Measurements from ENCODE around the gene KMT5B.

KMT5B gene

DNA sequence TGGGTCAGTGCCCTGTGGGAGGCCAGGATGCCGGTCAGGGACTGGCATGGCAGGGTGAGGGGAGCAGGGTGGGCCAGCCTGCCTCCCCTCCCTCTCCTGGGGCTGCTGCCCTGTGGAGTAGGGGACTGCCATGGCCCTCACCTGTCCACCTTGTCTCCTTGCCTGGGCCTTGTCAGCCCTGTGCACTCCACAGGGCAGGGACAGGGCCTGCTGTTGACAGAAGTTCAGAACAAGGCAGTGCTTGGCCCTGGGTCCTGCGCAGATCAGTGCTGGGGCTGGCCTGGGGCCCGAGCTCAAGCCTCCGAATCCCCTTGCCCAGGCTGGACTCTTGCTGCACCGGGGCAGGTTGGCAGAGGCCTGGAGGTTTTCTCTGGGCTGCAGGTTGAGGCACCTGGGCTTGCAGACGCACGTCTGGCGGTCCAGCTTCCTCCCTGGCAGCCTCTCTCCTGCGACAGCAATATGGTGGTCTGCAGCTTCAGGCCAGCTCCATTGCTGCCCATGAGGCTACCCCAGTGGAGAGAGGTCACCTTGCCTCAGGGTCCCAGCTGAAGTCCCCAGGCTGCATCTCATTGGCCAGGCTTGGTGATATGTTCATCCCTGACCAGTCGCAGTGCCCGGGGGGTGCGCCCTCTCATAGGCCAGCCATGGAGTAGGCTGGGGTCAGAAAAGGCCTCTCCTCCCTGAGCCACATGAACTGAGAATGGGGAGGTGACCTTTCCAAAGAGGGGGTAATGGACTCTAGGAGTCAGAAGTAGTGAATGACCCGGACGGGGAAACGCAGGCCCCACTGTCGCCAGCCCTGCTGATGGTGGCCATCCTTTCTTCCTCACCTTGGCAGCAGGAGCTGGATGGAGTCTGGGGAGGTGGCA is 70.4 kb downstream of the KMT5B start:
- DNase-seq, result no peak

DNA sequence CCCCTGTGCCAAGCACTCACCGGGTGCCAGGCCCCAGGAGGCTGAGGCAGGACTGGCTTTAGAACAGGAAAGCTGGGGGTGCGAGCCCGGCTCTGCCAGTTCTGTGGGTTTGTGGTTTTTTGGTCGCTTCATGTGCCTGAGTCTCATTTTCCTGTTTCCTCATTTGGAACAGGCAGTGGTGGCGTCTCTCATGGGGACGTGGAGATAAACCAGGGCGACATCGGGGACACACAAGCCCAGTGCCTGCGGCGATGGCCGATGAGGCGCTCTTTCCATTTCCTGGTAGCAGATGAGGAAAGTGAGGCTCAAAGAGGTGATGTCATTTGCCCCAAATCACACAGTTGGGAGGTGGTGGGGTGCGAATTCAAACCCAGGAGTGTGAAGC is 71.1 kb downstream of the KMT5B start:
- no peak for DNase-seq

DNA sequence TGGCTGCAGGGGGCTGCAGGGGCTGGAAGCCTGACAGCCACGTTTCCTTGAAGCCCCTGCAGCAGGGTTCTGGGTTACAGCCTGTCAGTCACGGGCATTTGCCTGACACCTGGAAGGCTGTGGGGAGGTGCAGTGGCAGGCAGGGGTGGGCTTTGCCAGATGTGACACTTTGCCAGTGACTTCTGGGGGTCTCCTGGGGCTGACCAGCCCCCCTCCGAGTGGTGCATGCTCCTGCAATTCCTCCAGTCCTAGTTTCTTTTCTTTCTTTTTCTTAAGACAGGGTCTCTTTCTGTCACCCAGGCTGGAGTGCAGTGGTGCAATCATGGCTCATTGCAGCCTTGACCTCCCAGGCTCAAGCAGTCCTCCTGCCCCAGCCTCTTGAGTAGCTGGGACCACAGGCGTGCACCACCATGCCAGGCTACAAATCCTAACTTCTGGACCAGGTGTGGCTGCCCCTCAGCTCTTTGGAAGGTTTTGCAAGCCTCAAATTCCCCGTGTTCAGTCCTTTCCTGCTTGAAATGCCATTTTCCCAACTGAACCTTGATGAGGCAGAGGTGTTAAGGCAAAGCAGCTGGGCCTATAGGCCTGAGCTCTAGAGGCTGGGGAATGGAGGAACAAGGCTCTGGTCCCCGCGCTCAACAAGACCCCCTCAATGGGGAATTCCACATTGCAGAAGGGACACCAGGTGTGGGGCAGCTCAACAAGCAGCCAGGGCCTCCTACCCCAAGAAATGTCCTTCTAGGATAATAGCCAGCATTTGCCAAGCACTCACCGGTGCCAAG is 71.7 kb downstream of the KMT5B start:
- no peak for DNase-seq

DNA sequence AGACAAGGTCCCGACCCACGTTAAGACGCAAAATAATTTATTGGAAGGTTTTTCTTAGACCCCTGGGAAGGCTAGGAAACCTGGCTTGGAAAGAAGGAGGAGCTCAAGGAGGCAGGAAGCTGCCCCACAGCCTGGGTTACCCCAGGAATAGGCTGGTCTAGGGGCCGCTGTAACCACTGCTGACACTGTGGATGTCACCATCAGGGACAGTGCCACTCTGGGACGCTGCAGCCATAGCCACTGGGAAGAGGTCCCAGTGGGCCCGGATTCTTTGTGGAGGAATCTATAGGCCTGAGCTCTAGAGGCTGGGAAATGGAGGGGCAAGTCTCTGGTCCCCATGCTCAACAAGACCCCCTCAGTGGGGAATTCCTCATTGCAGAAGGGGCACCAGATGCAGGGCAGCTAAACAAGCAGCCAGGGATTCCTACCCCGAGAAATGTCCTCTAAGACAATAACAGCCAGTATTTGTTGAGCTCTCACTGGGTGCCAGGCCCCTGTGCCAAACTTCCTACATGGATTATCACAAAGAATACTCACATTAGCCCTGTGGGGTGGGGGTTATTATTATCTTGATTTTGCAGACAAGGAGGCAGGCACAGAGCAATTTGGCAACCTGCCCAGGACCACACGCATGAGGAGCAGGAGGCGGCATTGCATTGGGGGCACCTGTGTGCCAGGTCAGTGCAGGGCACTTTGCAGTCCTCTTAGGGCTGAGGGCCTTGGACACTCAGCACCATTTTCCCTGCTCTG is 72.4 kb downstream of the KMT5B start:
- DNase-seq, result peak; percentile 81

DNA sequence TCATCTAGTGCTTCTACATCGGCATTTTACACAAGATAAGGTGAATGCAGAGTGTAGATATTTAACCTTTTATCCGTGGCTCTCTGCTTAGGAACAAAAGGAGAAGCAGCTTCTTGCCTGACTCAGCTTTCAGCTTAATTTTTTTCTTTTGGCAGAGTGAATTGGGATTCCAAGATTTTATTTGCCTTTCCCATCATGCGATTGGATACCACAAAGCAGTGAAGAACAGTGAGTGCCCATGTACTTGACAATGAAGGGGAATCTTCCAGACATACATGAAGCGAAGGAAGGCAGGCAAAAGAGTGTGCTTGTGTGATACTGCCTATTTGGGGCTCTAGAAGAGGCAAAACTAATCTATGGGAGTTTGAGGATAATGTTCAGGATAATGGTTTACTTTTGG is 74.9 kb downstream of the KMT5B start:
- no peak for DNase-seq

DNA sequence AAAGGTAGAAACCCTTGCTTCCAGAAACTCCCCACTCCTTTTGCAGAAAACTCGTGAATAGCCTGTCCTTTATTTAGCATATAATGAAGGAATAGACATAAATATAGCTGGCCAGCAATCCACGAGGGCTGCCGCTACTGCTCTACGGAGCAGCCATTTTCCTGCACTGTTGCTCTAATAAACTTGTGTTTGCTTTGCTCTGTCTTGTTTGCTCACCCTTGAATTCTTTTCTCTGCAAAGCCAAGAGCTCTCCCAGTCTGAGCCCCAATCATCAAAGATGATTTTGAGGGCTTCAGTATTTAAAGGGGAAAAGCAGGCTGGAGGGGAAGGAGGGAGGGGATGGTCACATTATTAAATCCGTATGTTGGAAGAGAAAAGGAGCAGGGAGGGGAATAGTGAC is 75.3 kb downstream of the KMT5B start:
- DNase-seq, result no peak

DNA sequence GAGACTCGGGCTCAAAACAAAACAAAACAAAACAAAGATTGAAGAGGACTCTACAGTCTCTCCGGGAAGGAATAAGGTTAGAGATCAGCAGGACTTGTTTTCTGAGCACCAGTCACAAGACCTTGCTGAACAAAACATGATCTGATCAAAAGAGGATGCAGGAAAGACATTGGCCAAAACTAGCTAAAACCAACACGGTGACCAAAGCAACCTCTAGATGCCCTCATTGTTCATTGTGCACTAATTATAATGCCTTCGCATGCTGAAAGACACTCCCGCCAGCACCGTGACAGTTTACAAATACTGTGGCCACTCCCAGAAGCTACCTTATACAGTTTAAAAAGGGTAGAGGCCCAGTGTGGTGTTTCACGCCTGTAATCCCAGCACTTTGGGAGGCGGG is 76.2 kb downstream of the KMT5B start:
- no peak for DNase-seq

DNA sequence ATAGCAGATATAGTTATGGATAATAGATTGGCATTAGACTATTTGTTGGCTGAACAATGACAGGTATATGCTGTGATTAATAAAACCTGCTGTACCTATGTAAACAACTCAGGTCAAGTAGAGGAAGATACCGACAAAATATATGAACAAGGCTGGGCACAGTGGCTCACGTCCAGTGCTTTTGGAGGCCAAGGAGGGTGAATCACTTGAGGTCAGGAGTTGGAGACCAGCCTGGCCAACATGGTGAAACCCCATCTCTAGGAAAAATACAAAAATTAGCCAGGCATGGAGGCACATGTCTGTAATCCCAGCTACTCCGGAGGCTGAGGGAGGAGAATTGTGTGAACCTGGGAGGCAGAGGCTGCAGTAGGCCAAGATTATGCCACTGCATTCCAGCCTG is 77.9 kb downstream of the KMT5B start:
- DNase-seq, result no peak

DNA sequence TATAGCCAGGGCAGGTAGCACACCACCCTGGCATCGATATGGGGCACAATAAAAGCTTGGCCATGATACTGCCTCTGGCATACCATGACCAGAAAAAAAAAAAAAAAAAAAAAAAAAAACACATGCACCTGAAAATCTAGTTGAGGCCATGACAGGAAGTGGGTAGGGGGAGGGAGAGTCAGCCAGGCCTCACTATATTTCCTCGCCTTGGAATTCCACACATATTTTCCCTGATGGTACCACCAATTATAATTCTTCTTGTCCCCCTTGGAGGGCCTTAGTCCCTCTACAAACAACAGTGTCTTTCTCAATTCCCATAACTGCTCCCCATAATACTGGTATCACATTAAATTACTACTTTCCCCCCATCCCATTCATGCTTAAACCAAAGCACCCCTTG is 79.3 kb downstream of the KMT5B start:
- no peak for DNase-seq

DNA sequence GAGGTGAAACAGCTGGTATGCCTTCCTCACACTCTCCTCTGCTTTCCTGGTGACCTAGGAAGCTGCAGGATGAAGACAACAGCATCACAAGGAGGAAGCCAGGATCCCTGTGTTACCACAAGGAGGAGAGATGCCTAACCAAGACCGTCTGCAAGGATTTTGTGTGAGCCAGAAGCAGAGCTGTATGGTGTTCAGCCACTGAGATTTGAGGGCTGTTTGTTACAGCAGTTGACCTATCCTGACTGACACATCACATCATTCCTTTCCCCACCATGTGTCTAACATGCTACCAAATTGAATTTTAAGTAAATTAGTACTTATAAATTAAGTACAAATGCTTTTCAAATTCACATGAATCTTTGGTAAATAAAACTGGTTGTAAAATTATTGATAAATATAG is 83.0 kb downstream of the KMT5B start:
- no peak for DNase-seq

DNA sequence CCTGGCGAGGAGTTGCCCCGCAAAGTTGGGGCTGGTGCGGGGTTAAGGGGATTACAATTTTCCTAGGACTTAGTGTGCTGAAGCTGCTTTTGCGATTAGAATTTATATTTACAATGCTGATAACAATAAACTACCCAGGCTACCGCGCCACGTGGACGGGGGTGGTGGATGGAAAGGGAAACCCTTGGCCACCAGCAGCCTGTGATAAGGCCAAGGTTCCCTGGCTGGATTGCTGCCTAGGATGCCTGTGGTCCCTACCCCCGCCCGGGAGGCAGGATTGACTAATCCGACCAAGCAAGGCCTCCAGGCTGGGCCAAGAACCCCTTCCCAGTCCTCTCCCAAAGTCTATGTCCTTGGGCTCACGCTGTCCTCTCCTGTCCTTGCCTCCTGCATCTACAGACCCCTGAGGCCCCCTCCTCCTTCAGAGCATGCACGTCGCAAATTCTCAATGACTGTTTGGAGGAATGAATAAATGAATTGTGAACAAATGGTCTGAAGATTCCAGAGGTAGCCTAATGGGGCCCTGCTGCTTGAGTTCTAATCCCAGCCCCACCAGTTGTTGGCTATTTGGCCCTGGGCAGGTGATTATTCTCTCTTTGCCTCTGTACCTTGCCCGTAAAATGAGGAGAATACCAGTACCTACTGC is 84.3 kb downstream of the KMT5B start:
- no peak for DNase-seq

DNA sequence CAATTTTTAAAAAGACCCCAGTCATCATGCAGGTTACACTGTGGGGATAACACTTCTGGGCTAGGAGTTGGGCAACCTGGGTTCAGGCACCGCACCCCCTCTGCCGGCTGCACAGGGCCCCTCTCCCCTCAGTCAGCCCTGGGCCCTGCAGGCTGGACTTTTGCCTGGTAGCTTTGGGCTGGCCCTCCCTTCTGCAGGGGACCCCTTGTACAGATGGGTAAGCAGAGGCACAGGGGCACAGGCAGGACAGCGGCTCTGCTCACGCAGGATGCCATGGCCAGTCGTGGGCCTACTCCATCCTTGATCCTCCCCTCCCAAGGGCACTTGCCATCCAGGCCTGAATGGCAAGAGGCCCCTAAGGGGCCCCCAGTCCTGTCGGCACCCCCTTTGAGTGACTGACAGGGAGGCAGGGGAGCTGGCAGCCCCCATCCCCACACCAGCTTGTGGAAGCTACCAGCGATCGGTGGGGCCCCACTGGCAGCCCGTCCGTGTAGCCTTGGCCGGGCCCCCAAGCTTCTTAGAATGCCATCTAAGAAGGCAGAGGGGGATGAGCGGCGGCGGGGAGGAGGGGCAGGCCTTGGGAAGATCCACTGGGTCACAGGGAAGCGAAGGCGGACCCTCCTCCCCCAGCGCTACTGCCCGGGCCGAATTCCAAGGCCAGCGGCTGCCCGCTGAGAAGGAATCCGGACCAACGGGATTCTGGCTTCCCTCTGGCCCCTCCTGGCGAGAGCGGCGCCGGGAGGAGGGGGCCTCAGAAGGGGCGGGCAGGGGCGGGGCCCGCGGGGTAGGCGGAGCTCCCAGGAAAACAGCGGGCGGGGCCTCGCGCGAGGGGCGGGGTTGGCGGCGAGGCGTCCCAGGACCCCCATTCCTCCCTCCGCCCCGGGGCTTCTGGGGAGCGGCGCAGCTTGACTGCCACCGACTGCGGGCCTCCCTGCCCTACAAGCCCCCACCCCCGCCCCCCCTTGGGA is 85.1 kb downstream of the KMT5B start:
- DNase-seq, result no peak

DNA sequence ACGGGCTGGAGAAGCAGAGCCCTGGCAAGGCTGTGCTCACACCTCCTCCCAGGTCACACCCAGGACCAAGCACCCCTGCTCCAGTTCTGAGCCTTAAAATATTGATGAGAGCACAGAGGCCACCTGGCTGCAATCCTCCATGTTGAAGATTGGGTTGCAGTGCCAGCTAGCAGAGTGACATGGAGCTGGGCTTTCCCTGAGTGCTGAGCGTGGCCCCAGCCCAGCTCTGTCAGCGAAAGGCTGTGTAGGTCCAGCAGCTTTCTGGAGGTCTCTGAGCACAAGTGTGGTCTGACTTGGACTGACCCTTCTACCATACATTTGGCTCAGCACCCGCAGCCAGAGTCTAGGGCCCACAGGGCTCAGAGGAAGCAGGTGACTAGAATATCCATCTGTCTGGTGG is 87.9 kb downstream of the KMT5B start:
- DNase-seq, result no peak

DNA sequence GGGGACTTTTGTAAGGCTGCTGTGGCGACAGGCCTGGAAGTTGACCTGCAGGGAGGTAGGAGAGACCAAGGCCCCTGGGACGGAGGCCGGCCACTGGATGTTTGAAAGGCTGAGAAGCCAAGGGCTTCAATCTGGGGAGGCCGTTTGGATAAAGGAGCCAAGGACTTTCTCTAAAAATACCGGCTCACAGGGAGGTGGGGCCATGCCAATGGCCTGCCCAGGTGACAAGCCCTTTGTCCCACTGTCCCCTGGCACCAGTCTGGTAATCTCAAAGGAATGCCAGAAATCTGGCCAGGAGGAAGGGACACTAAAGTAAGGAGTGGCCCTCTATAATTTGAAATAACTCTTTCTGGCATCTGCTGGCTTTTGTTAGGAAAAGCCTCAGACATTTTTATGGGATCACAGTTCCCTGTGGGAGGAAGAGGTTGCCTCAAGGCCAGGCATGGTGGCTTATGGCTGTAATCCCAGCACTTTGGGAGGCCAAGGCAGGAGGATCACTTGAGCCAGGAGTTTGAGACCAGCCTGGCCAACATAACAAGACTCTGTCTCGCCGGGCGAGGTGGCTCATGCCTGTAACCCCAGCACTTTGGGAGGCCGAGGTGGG is 90.1 kb downstream of the KMT5B start:
- DNase-seq, result no peak

DNA sequence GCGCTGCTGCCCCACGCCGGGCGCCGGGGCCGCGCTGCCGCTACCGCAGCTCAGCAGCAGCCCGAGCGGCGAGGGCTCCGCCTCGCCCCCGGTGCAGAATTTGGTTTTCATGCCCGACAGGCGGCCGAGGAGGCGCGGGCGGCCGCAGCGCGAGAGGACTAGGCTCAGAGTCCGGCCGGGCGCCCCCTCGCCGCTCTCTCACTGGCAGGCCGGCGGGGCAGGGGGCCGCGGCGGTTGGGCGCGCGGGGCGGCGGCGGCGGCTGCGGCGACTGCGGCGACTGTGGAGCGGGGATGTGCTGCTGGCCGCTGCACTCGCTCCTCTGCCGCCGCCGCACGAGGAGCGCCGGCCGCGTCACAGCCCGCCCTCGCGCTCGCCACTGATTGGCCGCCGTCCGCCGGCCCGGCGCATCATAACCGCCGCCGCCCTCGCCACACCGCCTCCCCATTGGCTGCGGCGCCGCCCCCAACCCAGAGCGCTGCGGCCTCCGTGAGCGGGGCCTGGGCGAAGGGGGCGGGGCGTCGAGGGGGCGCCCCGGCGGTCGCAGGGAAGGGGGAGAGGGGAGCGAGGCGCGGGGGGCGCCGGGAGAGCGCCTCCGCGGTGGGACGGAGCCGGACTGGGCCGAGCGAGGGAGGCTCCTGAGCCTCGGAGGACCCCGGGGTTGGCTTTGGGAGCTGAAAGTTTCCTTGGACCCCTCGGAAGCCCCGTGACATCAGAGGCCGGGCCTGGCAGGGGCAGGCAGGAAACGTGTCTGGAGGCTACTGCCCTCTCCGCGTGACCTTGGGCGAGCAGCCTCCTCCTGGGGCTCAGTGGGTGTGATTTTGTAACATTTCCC is 91.8 kb downstream of the KMT5B start, which contains the start of gene CHKA:
Gene CHKA (minus strand): TSS at position 322 of the 833 bp plus-strand sequence. CDS start 211 bp downstream, at position 111.
- DNase-seq, result peak; percentile 90

DNA sequence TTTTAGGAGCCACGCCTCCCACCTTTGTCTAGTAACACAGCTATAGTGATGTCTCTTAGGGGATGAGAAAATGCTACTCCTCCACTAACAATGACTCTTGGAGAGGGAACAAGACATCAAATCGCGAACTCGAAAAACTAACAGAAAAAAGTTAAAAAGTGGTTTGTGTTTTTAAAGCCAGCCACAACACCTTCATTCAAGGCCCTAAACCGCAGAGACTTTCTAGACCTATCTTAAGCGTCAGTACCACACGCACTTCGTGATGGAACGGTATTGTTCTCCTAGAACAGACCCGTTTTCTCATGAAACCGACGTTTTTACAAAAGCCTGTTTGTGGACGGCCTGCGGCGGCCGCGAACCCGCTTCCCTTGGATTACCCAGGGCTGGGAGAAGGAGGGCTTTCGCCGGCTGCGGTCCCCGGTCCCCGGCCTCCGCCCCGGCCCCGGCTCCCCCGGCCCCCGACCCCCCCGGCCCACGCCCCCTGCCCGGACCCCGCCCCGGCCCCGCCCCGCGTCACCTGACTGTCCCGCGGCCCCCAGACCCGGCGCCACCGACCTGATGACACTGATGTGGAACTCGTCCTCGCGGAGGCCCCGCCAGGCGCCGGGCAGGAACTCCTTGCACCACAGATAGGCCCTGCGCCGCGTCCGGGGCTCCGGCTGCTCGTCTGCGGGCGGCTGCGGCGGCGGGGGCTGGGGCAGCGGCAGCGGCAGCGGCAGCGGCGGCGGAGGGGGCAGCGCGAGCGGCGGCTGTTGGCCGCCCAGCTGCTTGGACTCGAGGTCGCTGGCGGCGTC is 92.6 kb downstream of the KMT5B start:
- peak; percentile 43 for DNase-seq

DNA sequence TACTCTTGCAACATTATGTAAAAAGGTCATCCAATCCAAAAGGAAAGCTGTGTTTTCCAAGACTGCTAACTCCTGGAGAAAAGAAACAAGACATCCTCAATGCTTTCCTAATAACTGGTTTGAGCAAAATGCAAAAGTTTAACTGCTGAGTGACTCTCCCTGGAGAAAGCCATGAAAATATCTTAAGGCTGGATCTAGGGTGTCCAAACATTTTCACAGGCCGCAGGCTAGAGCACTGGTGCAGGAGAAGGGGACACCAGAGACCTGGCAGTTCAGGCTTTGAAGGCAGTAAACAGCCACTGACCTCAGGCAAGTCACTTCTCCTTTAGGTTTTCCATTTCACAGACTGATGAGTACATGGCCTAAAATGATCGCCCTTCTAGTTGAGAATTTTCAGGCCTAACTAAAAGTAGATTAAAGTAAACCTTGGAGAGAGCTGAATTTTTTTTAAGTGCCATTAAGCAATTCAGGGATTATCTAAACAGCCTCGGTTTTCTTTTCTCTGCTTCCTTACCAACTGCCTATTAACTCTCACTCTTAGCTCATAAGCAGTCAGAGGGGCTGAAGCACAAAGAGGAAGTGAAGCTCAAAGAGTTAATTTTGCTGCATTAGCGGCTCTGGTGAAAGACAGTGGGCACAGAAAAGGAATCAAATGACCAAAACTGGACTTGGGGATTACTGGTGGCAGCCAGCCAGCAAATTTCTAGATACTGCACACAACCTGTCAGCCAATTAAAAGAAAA is 94.2 kb downstream of the KMT5B start:
- DNase-seq, result no peak

DNA sequence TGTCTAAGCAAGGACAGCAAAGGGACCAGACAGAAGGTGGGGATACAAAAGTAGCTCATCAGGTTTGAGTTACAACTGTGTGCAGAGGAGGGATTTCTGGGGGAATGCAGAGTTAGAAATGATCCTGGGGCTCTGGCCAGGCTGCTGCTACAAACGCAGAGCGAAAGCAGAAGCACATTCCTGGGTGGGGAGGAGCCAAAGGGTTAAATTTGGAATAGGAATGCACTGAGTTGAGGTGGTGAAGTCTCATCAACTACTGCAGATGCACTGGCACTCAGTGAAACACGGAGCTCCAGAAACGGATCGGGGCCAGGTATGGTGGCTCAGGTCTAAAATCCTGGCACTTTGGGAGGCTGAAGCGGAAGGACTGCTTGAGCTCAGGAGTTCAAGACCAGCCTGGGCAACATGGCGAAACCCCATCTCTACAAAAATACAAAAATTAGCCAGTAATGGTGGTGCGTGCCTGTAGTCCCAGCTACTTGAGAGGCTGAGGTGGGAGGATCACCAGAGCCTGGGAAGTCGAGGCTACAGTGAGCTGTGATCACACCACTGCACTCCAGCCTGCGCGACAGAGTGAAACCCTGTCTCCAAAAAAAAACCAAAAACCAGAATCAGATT is 95.1 kb downstream of the KMT5B start:
- no peak for DNase-seq

Data from NCI-H1105 treated with DMSO at 0.1 percent for 48 hours (cell line).